Stimulated activated CD8-positive, alpha-beta memory T cell treated with anti-CD3 and anti-CD28 coated beads, Interleukin-7, amount 100 ng/mL, for 48 hours (primary cell): Measurements from ENCODE around the gene ZNF541.

ENCODE experiments used
- DNase-seq, 2 donors: peaks; one replicate each; pipeline ENCODE4 v3.0.0-alpha.2; 2020; ENCODE audit warnings: low read depth in 1 of 2; ENCODE audit errors: extremely low read depth in 1 of 2

The ZNF541 gene, protein sequence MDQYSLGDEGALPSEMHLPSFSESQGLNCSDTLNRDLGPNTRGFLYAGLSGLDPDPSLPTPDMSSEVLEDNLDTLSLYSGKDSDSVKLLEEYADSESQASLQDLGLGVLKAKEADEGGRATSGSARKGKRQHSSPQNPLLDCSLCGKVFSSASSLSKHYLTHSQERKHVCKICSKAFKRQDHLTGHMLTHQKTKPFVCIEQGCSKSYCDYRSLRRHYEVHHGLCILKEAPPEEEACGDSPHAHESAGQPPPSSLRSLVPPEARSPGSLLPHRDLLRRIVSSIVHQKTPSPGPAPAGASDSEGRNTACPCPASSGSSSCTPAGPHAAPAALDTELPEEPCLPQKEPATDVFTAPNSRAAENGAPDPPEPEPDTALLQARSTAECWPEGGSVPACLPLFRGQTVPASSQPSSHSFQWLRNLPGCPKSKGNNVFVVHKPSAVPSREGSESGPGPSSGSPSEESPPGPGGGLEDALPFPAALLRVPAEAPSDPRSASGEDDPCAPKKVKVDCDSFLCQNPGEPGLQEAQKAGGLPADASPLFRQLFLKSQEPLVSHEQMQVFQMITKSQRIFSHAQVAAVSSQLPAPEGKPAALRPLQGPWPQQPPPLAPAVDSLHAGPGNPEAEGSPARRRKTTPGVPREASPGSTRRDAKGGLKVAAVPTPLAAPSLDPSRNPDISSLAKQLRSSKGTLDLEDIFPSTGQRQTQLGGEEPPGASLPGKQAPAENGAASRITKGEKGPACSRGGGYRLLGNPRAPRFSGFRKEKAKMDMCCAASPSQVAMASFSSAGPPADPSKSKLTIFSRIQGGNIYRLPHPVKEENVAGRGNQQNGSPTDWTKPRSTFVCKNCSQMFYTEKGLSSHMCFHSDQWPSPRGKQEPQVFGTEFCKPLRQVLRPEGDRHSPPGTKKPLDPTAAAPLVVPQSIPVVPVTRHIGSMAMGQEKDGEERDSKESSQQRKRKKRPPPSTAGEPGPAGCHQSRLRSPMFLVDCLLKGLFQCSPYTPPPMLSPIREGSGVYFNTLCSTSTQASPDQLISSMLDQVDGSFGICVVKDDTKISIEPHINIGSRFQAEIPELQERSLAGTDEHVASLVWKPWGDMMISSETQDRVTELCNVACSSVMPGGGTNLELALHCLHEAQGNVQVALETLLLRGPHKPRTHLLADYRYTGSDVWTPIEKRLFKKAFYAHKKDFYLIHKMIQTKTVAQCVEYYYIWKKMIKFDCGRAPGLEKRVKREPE (N-terminal part only)

DNA sequence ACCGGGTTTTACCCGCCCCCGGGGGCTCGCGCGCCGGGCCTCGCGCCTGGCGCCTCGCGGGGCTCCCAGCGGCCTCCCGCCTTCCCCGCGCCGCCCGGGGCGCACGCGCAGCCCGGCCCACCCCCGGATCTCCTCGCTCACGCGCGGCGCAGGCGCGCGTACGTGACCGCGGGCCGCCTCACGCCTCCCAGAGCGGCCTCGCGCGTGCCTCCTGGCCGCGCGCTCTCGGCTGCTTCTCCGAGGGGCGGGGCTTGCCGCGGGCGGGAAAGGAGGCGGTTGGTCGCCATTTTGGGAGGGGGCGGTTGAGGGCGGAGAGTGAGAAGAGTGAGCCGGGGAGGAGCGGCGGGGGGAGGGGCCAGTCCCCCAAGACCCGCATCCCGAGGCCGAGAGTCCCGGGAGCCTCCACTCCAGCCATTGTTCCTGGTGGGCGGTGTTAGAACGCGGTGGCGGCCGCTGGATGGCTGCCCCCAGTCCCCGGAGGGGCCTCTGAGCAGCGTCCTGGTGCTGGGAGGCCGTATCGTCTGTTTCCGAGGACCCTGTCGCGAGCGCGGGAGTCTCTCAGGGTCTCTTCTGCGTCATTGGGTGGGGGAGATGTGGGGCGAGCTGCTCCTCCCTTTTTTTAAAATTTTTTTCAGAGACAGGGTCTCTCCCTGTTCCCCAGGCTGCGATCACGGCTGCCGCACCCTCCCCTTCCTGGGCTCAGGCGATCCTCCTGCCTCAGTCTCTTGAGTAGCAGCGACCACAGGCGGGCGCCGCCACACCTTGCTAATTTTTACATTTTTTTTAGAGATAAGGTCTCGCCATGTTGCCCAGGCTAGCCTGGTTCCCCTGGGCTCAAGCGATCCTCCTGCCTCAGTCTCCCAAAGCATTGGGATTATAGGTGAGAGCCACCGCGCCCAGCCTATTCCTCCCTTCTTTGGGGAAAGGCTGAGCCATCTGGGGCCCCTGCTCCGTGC, at the start of gene ZNF541:
TSS of gene ZNF541 (minus strand) at position 78 of the 956 bp plus-strand sequence. CDS start 17,292 bp downstream, outside the sequence.
- peak; percentile 35 to 36 for DNase-seq

DNA sequence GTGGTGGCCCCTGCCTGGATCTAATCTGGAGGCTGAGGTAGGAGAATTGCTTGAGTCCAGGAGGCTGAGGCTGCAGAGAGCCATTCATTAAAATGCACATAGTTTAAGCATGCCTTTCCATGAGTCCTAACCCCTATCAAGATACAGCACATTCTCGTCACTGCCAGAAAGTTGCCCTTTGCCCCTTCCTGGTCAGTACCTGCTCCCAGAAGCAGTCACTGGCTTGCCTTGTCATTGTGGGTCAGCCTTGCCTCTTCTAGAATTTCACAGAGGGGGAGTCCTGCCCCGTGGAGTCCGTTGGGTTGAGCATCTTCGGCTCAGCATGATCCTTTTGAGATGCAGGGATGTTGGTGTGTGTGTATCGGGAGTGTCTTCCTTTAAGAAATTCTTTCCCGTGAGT, 46.8 kb upstream of the ZNF541 start:
- DNase-seq = no peak

DNA sequence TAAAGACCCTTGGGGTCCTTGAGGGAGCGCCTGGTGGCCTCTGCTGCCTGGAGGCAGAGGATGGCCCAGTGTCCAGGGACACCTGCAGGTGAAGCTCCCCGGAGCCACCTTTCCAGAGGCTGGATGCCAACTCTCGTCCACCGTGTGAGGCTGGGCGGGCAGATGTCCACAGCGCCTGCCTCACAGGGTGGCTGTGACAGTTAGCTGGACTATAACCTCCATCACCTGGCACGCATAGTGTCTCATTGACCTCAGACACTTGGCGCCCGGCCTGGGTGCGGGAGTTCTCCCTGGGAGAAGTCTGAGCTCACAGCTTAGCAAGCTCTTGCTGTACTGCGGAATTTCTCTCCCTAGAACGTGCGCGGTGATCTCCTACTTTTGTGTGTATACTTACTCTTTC, 45.8 kb upstream of the ZNF541 start:
- no peak for DNase-seq

DNA sequence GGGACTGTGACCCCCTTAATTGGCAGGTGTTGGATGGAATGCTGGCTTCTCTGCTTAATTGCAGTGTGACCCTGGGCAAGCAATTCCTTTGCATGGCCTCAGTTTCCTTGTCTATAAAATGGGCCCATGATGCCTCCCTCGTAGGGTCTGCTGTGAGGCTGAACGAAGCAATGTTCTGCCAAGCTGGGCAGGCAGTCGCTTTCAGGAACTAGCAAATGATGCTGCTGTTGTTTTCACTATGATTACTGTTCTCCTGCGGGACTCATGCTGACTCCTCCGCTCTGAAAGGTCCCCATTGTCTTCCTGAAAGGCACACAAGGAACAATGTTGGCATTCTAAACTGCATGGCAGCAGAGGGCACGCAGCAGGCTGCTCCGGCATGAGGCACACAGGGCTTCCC, 42.8 kb upstream of the ZNF541 start:
- no peak for DNase-seq

DNA sequence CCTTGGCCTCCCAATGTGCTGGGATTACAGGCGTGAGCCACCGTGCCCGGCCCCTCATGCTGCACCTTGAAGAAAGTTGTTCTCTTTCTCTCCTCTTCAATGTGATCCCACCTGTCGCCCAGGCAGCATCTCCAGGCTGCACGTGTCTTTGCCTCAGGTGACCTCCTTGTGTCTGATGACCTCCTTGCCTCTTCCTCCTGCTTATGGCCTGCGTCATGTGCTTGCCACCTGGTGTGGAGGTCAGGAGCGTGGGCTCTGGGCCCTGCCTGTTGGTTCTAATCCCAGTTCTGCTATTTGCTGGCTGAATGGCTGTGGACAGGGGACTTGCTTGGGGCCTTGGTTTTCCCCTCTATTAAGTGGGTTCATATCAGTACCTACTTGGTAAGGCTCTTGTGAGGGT, 42.3 kb upstream of the ZNF541 start:
- DNase-seq = no peak

DNA sequence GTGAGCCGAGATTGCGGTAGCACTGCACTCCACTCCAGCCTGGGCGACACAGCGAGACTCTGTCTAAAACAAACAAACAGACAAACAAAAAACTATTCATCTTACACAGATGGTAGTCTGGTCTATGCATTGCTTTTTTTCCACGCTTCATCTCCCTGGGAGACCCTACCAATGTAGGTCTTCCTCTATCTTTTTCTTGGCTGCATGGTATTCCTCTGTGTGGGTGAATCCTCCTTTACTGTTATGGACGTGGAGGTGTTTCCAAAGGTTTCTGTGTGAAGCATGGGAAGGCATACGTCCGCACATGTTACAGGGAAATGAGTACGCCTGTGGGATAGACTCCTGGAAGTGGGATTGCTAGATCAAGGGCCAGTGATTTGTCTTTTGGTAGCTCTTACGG, 41.6 kb upstream of the ZNF541 start:
- no peak for DNase-seq

DNA sequence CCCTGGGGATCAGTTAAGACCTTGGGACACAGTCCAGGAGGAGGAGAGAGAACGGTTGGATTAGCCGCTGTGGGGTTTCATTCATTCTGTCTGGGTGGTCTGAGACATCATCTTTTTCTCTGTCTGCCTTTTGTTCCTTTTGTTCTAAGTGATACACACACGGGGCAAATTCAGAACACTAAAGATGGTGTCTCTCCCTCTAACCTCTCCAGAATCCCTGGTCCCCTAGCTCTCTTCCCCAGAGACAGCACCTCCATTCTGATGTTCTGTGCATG, 41.0 kb upstream of the ZNF541 start:
- DNase-seq = no peak

DNA sequence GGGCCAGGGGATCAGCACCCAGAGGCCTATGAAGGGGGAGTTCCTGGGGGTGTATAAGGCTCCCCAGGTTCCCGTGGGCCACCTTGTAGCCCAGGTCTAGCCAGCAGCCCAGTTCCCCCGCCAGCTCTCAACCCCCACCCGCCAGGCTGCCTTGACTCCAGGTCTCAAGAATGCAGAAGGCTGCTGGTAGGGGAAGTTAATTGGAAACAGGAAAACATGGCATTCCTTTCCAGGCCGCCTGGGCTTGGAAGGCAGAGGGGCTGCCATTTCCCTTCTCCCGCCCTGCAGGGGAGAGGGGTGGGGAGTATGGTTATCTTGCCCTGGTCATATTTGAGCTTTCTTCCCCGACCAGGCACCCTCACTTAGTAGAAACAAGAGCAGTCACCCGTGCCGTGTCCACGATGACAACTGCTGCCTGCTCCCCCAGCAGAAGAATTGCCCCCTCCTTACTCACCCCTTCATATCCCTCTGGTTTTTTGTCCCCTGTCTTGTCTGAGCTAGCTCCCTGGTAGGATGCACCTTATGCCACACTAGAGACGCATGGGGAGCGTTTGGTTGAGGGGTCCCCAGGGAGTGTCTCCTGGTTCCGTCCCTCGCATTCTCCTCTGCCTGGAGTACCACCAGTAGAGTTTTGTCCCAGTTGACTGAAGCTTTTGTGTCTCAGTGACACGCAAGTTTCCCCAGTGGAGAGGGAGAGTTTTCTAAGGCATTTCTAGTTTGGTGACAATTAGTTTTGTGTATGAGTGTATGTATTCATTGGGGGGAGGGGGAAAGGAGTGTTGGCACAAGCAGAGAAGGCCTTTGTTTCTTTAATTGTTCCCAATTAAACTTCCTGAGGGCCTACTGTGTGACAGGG, 40.4 kb upstream of the ZNF541 start:
- no peak for DNase-seq

DNA sequence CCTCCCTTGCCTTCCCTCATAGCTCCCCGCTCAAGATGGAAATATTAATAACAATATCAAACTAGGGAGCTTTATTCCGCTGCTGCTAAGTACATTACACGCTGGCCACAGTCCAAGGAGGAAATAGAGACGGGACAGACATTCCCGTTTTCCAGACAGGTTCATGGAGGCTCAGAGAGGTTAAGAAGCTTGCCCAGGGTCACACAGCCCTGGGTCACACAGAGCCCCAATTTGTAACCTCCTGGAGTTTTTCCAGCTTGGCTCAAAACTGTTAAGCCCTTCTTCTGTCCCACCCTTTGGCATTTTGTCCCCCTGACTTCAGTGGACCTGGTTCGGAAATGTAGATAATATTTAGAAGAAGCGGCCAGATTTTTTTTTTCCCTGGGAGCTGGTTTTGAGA, 38.0 kb upstream of the ZNF541 start:
- DNase-seq = no peak

DNA sequence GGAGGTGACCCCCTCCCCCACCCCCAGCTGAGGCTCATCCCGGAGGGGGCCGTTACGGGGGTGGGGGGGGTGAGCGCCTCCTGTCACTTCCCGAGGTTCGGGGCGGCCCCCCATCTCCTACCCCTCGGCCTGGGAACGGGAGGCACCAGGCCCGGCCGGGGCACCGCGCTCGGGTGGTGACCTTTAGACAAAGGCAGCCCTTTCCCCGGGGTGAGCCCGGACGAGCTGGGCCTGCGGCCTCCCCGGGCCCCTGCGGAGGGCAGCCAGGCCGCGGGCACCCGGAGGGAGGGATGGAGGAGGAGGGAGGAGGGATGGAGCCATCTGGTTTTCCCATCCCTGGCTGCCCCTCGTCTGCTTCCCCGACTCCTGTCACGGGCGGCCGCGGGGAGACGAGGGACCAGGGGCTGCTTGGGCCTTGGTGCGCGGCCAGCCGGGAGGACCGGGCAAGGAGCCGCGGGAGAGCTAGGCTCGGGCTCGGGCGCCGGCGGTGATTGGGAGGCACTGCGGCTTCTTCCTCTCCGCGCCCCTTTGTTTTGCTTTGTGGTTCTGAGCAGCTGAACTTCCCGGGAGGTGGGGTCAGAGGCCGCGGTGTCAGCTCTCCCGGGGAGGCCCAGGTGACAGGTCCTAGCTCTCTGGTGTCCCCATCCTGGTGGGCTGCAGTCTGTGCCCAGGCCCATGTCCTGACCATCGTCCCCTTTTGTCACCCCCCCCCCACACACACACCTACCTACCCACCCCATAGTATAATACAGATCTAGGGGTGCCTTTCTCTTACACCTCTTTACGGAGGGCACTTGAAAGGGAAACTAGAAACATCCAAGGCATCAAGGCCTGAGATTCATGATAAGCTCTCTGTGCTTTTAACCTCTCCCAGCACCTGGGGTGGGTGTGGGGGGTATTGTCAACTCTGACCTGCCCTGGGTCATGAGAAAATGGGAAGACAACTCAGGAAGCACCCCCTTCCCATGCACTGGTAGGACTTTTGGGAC, 37.3 kb upstream of the ZNF541 start:
- peak; percentile 22 to 25 for DNase-seq

DNA sequence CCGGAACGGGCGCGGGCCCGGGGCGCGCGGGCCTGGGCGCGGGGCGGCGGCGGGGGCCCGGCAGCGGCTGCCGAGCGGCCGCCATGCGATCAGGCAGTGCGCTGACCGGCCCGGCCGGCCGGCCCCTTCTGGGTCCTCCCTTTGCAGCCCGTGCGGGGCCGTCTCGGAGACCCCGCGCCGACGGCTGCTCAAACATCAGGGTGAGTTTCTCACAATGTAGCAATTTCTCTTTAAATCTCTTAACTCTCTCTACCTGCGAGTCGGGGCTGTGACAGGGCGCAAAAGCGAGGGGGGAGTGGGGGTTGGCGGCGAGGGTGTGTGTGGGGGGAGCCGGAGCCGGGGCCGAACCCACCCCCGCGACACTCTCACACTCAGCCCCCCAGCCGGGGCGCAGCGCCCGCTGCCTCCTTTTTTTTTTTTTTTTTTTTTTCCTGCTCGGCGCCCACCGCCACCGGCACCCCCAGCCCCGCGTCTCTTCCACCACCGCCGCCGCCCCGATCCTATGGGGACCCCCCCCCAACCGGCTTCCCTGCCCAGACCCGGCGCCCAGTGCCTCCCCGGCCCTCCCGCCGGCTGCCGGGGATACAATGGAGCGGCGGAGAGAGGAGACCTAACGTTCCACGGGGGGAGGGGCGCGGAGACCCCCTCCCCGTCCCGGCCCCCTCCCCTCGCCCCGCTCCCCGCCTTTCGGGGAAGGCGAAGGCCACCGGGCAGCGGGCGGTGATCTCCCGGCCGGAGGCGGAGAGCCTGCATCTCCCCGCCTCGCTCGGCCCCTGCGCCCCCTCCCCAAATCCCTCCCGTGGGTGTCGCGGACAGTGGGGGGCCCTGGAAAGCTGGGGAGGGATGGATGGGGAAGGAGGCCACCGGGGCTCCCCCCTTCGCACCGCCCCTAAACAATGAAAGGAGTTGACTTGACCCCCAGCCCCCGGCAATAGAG, 36.3 kb upstream of the ZNF541 start, which contains the start of gene BICRA:
TSS of gene BICRA (plus strand) at position 166 of the 937 bp plus-strand sequence. CDS start 64,441 bp downstream, outside the sequence.
- DNase-seq = peak; percentile 56

DNA sequence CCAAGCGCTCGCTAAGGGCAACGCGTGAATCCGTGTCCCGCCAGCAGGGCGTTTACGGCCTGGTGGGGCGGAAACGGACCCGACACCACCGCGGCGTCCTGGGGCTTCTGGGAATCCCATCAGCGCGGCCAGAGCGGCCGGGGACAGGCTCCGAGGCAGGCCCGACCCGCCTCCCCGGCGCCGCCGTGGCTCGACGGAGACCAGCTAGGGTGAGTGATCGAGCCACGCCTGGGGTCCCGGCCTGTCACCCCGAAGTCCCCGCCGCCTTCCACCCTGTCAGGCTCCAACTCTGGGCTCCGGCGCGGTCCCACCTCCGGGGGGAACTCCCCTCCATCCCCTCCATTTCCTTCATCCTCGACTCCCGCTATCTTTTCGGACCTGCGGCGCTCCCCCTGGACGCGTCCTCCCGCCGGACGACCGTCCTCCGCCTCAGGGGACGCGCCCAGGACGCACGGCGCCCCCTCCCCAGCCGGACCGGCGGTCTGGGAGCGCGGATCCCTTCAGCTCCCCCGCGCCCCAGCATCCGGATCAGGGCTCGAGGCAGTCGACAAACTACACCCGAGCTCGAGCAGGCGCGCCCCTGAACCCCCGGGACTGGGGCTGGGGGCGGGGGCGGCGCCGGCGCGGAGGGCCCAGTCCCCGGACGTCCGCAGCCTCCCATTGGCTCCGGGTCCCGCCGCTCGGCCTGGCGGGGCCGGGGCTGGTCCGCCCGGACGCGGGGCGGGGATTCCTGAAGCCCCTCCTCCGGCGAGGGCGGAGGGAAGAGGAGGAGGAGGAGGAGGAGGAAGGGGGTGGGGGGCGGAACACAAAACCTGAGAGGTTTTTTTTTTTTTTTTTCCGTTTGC, 35.3 kb upstream of the ZNF541 start:
- peak; percentile 88 to 95 for DNase-seq

DNA sequence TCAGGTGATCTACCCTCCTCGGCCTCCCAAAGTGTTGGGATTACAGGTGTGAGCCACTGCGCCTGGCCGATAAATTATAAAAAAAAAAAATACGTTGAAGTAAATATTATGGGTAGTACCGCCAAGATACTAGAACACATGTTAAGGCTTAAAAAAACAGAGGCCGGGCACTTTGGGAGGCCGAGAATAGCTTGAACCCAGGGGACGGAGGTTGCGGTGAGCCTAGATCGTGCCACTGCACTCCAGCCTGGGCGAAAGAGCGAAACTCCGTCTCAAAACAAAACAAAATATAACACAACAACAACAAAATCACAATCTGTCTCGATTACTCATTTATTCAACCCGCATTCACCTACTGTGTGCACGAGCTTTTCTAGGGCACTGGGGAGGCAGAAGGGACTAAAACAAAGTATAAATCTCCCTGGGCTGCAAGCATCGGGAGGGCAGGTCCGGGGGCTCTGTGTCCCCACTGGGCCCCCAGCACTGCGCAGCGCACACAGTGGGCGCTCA, 34.7 kb upstream of the ZNF541 start:
- DNase-seq = no peak

DNA sequence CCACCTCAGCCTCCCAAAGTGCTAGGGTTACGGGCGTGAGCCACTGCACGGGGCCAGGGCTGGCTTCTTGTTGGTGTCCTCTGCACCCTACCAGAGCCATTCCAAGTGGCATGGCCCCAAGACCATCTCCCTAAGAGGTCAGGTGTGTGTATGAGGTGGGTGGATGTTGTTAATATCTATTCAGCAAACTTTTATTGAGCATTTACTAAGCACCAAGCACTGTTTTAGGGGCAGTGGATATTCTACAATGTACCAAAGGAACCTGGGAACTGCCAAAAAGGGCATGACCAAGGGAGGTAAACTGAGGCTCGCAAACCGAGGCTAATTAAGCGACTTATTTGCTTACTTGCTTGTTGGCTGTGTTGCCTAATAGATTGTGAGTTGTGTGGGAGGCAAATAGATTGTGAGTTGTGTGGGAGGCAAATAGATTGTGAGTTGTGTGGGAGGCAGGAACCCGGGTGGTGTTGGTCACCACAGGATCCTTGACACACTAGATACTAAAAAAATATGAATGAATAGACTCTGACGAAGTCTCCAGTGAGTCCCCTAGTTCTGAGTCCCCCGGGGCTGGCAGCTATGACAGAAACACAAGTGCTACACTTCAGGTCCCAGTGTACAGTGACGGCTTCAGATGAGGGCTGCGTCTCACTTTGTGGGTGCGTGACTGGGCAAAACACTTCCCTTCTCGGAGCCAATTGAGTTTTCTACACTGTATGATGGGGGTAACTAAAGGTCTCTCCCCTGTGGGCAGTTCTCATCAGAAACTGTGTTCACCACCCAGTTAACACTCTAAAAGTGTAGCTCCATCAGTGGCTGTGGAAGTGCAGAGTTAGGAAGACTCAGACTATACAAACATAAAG, 31.0 kb upstream of the ZNF541 start:
- DNase-seq = no peak
